Muscle of leg (tissue), 16 donors: ENCODE measurements around the gene PCDHA7. TPM values are rescaled to one million over a fixed set of nuclear protein-coding genes. Genes with fewer than 3 reads are reported as not detected.
A peak's percentile ranks its signal among the peaks of the same experiment; 100 is the strongest.
"Not testable (repeated sequence)": the region's sequence is repeated elsewhere in the genome, so short reads cannot be mapped to it uniquely, and the experiment has no call there.

Experiments used
- DNase-seq: peaks from one replicate; pipeline ENCODE4 v3.0.0; 2013
- H3K27ac ChIP-seq: one replicate; pipeline ENCODE4 v1.5.1; 2013; ENCODE audit warnings: mild to moderate bottlenecking, low read length, control low read depth
- H3K27me3 ChIP-seq: one replicate; pipeline ENCODE4 v1.6.1; 2013; ENCODE audit warnings: low read length; ENCODE audit not compliant: control insufficient read depth, insufficient read depth
- H3K36me3 ChIP-seq: one replicate; pipeline ENCODE4 v1.6.1; 2013; ENCODE audit warnings: low read length; ENCODE audit not compliant: control insufficient read depth, insufficient read depth
- H3K4me1 ChIP-seq: one replicate; pipeline ENCODE4 v1.6.1; 2013; ENCODE audit warnings: low read length; ENCODE audit not compliant: control insufficient read depth, insufficient read depth
- H3K4me3 ChIP-seq: one replicate; pipeline ENCODE4 v1.5.1; 2013; ENCODE audit warnings: low read length, control low read depth
- H3K9me3 ChIP-seq: replicated peaks from 2 replicates; pipeline ENCODE4 v1.6.1; 2013; ENCODE audit warnings: low read depth, low read length; ENCODE audit not compliant: control insufficient read depth
- WGBS: methylation state at CpG from one replicate; pipeline ENCODE4 v1.1.5; 2013; ENCODE audit warnings: missing lambda C conversion rate; ENCODE audit not compliant: insufficient coverage; 5-methylcytosine and 5-hydroxymethylcytosine counted together
- long read RNA-seq, 11 donors: transcript quantifications; one replicate each; lab custom pipeline, GENCODE V29; 2026
- polyA plus RNA-seq, 8 donors: library from polyadenylated mRNA; unstranded; fragments of 120-200 nt; gene quantifications; one replicate each; pipeline versions ENCODE4 v1.2.1 to v1.2.3, GENCODE V29; 2013; ENCODE audit warnings: inconsistent platforms in 1 of 8, low replicate concordance in 1 of 8; ENCODE audit not compliant: insufficient read length in 8 of 8, insufficient read depth in 1 of 8
- total RNA-seq: library from RNA; stranded (reverse); fragments of 120-200 nt; gene quantifications from one replicate; pipeline ENCODE4 v1.2.4, GENCODE V29; 2013

PCDHA7 gene, protein sequence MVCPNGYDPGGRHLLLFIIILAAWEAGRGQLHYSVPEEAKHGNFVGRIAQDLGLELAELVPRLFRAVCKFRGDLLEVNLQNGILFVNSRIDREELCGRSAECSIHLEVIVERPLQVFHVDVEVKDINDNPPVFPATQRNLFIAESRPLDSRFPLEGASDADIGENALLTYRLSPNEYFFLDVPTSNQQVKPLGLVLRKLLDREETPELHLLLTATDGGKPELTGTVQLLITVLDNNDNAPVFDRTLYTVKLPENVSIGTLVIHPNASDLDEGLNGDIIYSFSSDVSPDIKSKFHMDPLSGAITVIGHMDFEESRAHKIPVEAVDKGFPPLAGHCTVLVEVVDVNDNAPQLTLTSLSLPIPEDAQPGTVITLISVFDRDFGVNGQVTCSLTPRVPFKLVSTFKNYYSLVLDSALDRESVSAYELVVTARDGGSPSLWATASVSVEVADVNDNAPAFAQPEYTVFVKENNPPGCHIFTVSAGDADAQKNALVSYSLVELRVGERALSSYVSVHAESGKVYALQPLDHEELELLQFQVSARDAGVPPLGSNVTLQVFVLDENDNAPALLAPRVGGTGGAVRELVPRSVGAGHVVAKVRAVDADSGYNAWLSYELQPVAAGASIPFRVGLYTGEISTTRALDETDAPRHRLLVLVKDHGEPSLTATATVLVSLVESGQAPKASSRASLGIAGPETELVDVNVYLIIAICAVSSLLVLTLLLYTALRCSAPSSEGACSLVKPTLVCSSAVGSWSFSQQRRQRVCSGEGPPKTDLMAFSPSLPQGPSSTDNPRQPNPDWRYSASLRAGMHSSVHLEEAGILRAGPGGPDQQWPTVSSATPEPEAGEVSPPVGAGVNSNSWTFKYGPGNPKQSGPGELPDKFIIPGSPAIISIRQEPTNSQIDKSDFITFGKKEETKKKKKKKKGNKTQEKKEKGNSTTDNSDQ
- total RNA-seq: 0.13 TPM
- under 1 TPM; 0.04 to 0.26 (median 0.13) TPM for polyA plus RNA-seq
- long read RNA-seq, donor 1: 0 reads
- long read RNA-seq, donor 2: 0 reads
- long read RNA-seq, donor 3: 0 reads
- long read RNA-seq, donor 4: 0 reads
- long read RNA-seq, donor 5, partial matches to known transcripts: 0 of 1 reads
- long read RNA-seq, donor 5, other reads (novel, unspliced or antisense): 0 of 1 reads
- long read RNA-seq, donor 6: 0 reads
- long read RNA-seq, donor 7: 0 reads
- long read RNA-seq, donor 8: 0 reads
- long read RNA-seq, donor 9: 0 reads
- long read RNA-seq, donor 10: 0 reads
- long read RNA-seq, donor 11: 0 reads

GRCh38 chr5:140833993-140834392, at the start of gene PCDHA7:
Gene PCDHA7, plus strand, starts transcription at chr5:140834269. Its CDS starts 115 bp downstream, at chr5:140834384.
- Histone ChIP-seq H3K4me1 (no peaks in the 10 kb centered on the region), H3K27ac (no peak within 1 kb of the TSS), H3K4me3 (no peak within 1 kb of the TSS), H3K36me3 (no peaks in the 10 kb centered on the region), H3K9me3 (peaks cover 21% of the 10 kb centered on the region), H3K27me3 (peaks cover 12% of the 10 kb centered on the region)
- DNase-seq: peak; percentile 2
- no CpG with 5 or more reads among the region's 8 CpGs for WGBS

DNA sequence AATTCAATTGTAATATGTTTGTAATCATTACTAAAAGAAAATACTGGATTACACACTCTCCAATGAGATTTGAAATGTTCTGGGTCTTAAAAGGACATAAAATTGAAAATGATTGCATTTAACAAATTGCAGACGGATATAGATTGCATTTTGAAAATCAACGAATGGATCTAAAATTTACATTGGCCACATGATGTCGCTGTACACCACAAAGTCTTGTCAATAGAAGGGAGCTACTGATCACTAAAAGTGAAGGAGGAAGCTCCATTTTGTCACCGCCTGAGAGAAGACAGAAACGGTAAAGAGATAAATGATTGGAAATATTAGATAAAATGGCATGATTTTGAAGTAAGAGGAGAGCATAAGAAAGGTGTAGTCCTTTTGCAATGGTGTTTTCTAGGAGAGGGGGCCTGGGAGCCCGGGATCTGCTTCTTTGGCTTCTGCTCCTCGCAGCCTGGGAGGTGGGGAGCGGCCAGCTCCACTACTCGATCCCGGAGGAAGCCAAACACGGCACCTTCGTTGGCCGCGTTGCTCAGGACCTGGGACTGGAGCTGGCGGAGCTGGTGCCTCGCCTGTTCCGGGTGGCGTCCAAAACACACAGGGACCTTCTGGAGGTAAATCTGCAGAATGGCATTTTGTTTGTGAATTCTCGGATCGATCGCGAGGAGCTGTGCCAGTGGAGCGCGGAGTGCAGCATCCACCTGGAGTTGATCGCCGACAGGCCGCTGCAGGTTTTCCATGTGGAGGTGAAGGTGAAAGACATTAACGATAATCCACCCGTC, 48.0 kb upstream of the PCDHA7 start, which contains the start of gene PCDHA1:
TSS of gene PCDHA1 (plus strand) at position 236 of the 782 bp plus-strand sequence.
- H3K9me3 ChIP-seq: peaks cover 43% of the 10 kb centered on the region
- no peaks in the 10 kb centered on the region for H3K36me3 ChIP-seq
- no peak for DNase-seq
- H3K27me3 ChIP-seq: peaks cover 7% of the 10 kb centered on the region
- no peaks in the 10 kb centered on the region for H3K4me1 ChIP-seq
- no peak within 1 kb of the TSS for H3K4me3 ChIP-seq
- H3K27ac ChIP-seq: no peak within 1 kb of the TSS
- WGBS: 23% methylated on average over 22 of the region's 29 CpGs

GRCh38 chr5:140787422-140787821, 46.6 kb upstream of the PCDHA7 start:
- not testable (repeated sequence) for H3K4me3 ChIP-seq, H3K27me3 ChIP-seq, H3K27ac ChIP-seq, H3K4me1 ChIP-seq, DNase-seq, H3K36me3 ChIP-seq
- 39% methylated on average over 44 of the region's 44 CpGs for WGBS
- peaks cover 32% of the 10 kb centered on the region for H3K9me3 ChIP-seq

GRCh38 chr5:140787849-140788504, 46.1 kb upstream of the PCDHA7 start:
- H3K4me1 ChIP-seq, H3K27me3 ChIP-seq, DNase-seq, H3K4me3 ChIP-seq, H3K36me3 ChIP-seq, H3K27ac ChIP-seq: not testable (repeated sequence)
- WGBS: 36% methylated on average over 70 of the region's 70 CpGs
- peaks cover 29% of the 10 kb centered on the region for H3K9me3 ChIP-seq

DNA sequence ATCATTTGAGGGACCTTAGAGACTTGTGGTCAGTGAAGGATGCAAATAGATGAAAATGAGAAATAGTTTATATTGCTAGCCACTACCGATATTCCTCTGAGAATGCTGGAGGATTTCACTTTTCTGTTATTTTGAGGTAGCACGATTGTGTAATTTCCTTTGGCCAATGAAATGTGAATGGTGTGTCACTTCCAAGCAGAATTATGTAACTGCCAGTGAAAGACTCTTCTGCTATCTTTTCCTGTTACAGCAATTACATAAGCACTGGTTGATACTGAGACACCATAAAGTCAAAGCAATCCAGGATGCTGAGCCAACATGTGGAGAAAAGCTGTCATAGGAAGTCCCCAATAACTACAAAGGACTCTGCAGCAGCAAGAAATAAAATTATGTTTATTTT, 43.0 kb upstream of the PCDHA7 start:
- Histone ChIP-seq H3K27me3 (peaks cover 9% of the 10 kb centered on the region), H3K9me3 (peaks cover 28% of the 10 kb centered on the region), H3K4me3 (no peak overlapping the region), H3K36me3 (no peaks in the 10 kb centered on the region), H3K27ac (no peak overlapping the region), H3K4me1 (no peaks in the 10 kb centered on the region)
- DNase-seq: no peak
- no CpG with 5 or more reads among the region's 2 CpGs for WGBS

GRCh38 chr5:140794595-140795258, 39.3 kb upstream of the PCDHA7 start, which contains the start of gene PCDHA2:
Gene PCDHA2, plus strand, starts transcription at chr5:140794852.
- Histone ChIP-seq H3K27me3 (peaks cover 2% of the 10 kb centered on the region), H3K9me3 (peaks cover 18% of the 10 kb centered on the region), H3K4me1 (no peaks in the 10 kb centered on the region), H3K4me3 (no peak within 1 kb of the TSS), H3K27ac (no peak within 1 kb of the TSS), H3K36me3 (no peaks in the 10 kb centered on the region)
- no peak for DNase-seq
- 20% methylated on average over 24 of the region's 27 CpGs for WGBS

GRCh38 chr5:140795259-140795641, 38.8 kb upstream of the PCDHA7 start:
- Histone ChIP-seq H3K27me3 (peaks cover 2% of the 10 kb centered on the region), H3K4me3 (no peak overlapping the region), H3K4me1 (no peaks in the 10 kb centered on the region), H3K36me3 (no peaks in the 10 kb centered on the region), H3K27ac (no peak overlapping the region), H3K9me3 (peaks cover 18% of the 10 kb centered on the region)
- no peak for DNase-seq
- 4% methylated on average over 5 of the region's 15 CpGs for WGBS

- 56% methylated on average over 69 of the region's 72 CpGs for WGBS
- H3K4me3 ChIP-seq, H3K27ac ChIP-seq, DNase-seq, H3K27me3 ChIP-seq, H3K36me3 ChIP-seq, H3K4me1 ChIP-seq: not testable (repeated sequence)
- peaks cover 18% of the 10 kb centered on the region for H3K9me3 ChIP-seq
These were observed 37.9 kb upstream of the PCDHA7 start for GRCh38 chr5:140796072-140796717.
